HepG2 (cell line): ENCODE measurements around the gene PRKRIP1. TPM values are rescaled to one million over a fixed set of nuclear protein-coding genes. Genes with fewer than 3 reads are reported as not detected.
A peak's percentile ranks its signal among the peaks of the same experiment; 100 is the strongest.

Source experiments
- ATAC-seq: fragments of 200-7000 bp; cut with Tn5 transposase; 3 replicates; pipeline ENCODE4 v1.9.1; 2020; ENCODE audit warnings: mild to moderate bottlenecking, moderate library complexity
- BruUV-seq: library from RNA; stranded (reverse); fragments of 400-500 nt; replicated peaks from 2 replicates; lab custom pipeline; 2021; lab: Mats Ljungman, UMichigan
- CTCF ChIA-PET: fragments of 300-600 bp; formaldehyde crosslinking; extraction: SDS; loops from one replicate; lab custom pipeline; 2021; ENCODE audit warnings: low total read pairs, inconsistent platforms, low intra/inter-chr PET ratio; lab: Yijun Ruan, JAX
- POLR2A ChIA-PET: fragments of 350-600 bp; sonication (Branson Sonifier 250); formaldehyde crosslinking; loops from one replicate; lab custom pipeline; 2020; ENCODE audit warnings: antibody characterized with exemption, inconsistent platforms; lab: Yijun Ruan, JAX
- DNase-seq: peaks from one replicate; pipeline ENCODE4 v3.0.0-alpha.2; 2015; ENCODE audit warnings: low spot score
- FAIRE-seq: peaks from 3 replicates; lab custom pipeline; 2011; peaks lifted over from hg19 to GRCh38; lab: Jason Lieb, UNC
- H2AFZ ChIP-seq: one replicate; pipeline ENCODE4 v1.6.1; 2011; ENCODE audit warnings: low read length, inconsistent platforms
- H3K27ac ChIP-seq: fragments of 300-600 bp; 3 replicates; pipeline ENCODE4 v1.8.0; 2011; ENCODE audit warnings: mixed run types, mild to moderate bottlenecking, mixed read lengths, low read length, inconsistent platforms; ENCODE audit not compliant: insufficient read depth; ENCODE audit errors: extremely low read length
- H3K27me3 ChIP-seq, 2 experiments: fragments of 200-600 bp in 1 of 2; 2 replicates in 1 of 2; 3 replicates in 1 of 2; pipeline versions ENCODE4 v1.6.0 to v1.8.0; 2011; ENCODE audit warnings: low read length in 2 of 2, mild to moderate bottlenecking in 2 of 2, moderate library complexity in 2 of 2, inconsistent platforms in 1 of 2; ENCODE audit not compliant: insufficient read depth in 2 of 2, control insufficient read depth in 1 of 2
- H3K36me3 ChIP-seq, 2 experiments: fragments of 200-600 bp in 1 of 2; replicated peaks in 1 of 2; 2 replicates in 1 of 2; 3 replicates in 1 of 2; pipeline versions ENCODE4 v1.5.1 to v1.8.0; 2011; ENCODE audit warnings: low read length in 2 of 2, inconsistent platforms in 1 of 2; ENCODE audit not compliant: insufficient read depth in 2 of 2, control insufficient read depth in 1 of 2
- H3K4me1 ChIP-seq: 2 replicates; pipeline ENCODE4 v1.5.1; 2012; ENCODE audit warnings: low read length, inconsistent platforms; ENCODE audit not compliant: insufficient read depth
- H3K4me2 ChIP-seq: 2 replicates; pipeline ENCODE4 v1.6.0; 2011; ENCODE audit warnings: low read depth, low read length, inconsistent platforms
- H3K4me3 ChIP-seq, 3 experiments: fragments of 200-600 bp in 1 of 3; sonication (generic), shearing (Covaris generic) in 1 of 3; replicated peaks in 1 of 3; 2 replicates each; pipeline ENCODE4 v1.5.1; 2011 to 2016; ENCODE audit warnings: low read length in 3 of 3, inconsistent platforms in 2 of 3, low read depth in 2 of 3, mild to moderate bottlenecking in 2 of 3, control low read depth in 1 of 3, mixed read lengths in 1 of 3; ENCODE audit not compliant: insufficient read depth in 1 of 3
- H3K79me2 ChIP-seq: one replicate; pipeline ENCODE4 v1.6.1; 2011; ENCODE audit warnings: low read length, inconsistent platforms; ENCODE audit not compliant: insufficient read depth
- H3K9ac ChIP-seq: 2 replicates; pipeline ENCODE4 v1.6.0; 2011; ENCODE audit warnings: mild to moderate bottlenecking, low read depth, low read length, inconsistent platforms; ENCODE audit not compliant: insufficient read depth
- H3K9me3 ChIP-seq: 2 replicates; pipeline ENCODE4 v1.5.1; 2012; ENCODE audit warnings: mild to moderate bottlenecking, low read length
- H4K20me1 ChIP-seq: 2 replicates; pipeline ENCODE4 v1.6.0; 2011; ENCODE audit warnings: inconsistent platforms, mild to moderate bottlenecking, low read length, moderate library complexity; ENCODE audit not compliant: insufficient read depth
- MXI1 ChIP-seq: IDR thresholded peaks from 3 replicates; pipeline ENCODE4 v1.6.1; 2012; ENCODE audit warnings: low read depth, low read length, inconsistent platforms, borderline replicate concordance
- POLR2AphosphoS5 ChIP-seq: IDR thresholded peaks from 2 replicates; pipeline ENCODE4 v1.6.1; 2012; ENCODE audit warnings: low read depth, low read length
- SRSF1 ChIP-seq: fragments of 200-400 bp; formaldehyde crosslinking; optimal IDR thresholded peaks from 2 replicates; pipeline ENCODE3; 2017; ENCODE audit warnings: mild to moderate bottlenecking, low read depth, low read length, moderate library complexity
- TEAD2 ChIP-seq: sonication (generic); formaldehyde crosslinking; IDR thresholded peaks from 2 replicates; pipeline ENCODE4 v1.9.0; 2021; ENCODE audit warnings: missing genetic modification reagents
- ZNF331 ChIP-seq: sonication (generic); formaldehyde crosslinking; IDR thresholded peaks from 2 replicates; pipeline ENCODE4 v1.4.0; 2020; ENCODE audit warnings: missing genetic modification reagents
- ZNF337 ChIP-seq: sonication (generic); formaldehyde crosslinking; IDR thresholded peaks from 2 replicates; pipeline ENCODE4 v1.5.1; 2020; ENCODE audit warnings: missing genetic modification reagents, low read depth, mild to moderate bottlenecking, borderline replicate concordance
- ZSCAN31 ChIP-seq: sonication (generic); formaldehyde crosslinking; IDR thresholded peaks from 2 replicates; pipeline ENCODE4 v1.5.0; 2020; ENCODE audit warnings: low read depth, mild to moderate bottlenecking, missing genetic modification reagents
- WGBS: methylation state at CpG from one replicate; pipeline ENCODE4 v1.1.6; 2017; ENCODE audit warnings: low lambda C conversion rate; 5-methylcytosine and 5-hydroxymethylcytosine counted together
- in situ Hi-C: cut with HindIII; loops from 2 replicates; pipeline ENCODE4 v1.10.0; 2017; ENCODE audit warnings: low pct_unique_long_range_greater_than_20kb; ENCODE audit not compliant: extremely low pct_ligation_motif_present
- intact Hi-C: fragments of 100-400 bp; cut with micrococcal nuclease; formaldehyde crosslinking; loops from one replicate; pipeline ENCODE4 v1.10.0; 2022; ENCODE audit not compliant: unreplicated experiment
- polyA plus RNA-seq, 8 experiments: library from polyadenylated mRNA; depleted of rRNA in 3 of 8; stranded (reverse) in 7 of 8; unstranded in 1 of 8; fragments of >200 nt; fragmentation: Illumina TruSeq in 4 of 8; extraction: Trizol in 4 of 8; gene quantifications; 2 replicates each; pipeline versions ENCODE4 v1.2.1 to v1.2.3, GENCODE V29; 2011 to 2016; ENCODE audit warnings: low read depth in 4 of 8, missing spikeins in 1 of 8, mixed read lengths in 1 of 8; ENCODE audit not compliant: insufficient read depth in 1 of 8
- total RNA-seq, 5 experiments: library from RNA; depleted of rRNA; stranded (reverse); fragments of >200 nt; fragmentation: Illumina TruSeq; extraction: Trizol; gene quantifications; 2 replicates each; pipeline ENCODE4 v1.2.3, GENCODE V29; 2016; ENCODE audit warnings: low read depth in 1 of 5
- TF ChIP-seq, protein P1 (sequence below): sonication (generic); formaldehyde crosslinking; IDR thresholded peaks from 2 replicates; pipeline ENCODE4 v1.5.0; 2020; ENCODE audit warnings: mild to moderate bottlenecking, missing genetic modification reagents
- TF ChIP-seq, protein P2 (sequence below): sonication (generic); formaldehyde crosslinking; IDR thresholded peaks from 2 replicates; pipeline ENCODE4 v1.4.0; 2020; ENCODE audit warnings: missing genetic modification reagents
- TF ChIP-seq, protein P3 (sequence below): sonication (generic); formaldehyde crosslinking; IDR thresholded peaks from 2 replicates; pipeline ENCODE4 v1.5.1; 2020; ENCODE audit warnings: mild to moderate bottlenecking, missing genetic modification reagents, moderate library complexity
- TF ChIP-seq, protein P4 (sequence below): sonication (generic); formaldehyde crosslinking; IDR thresholded peaks from 2 replicates; pipeline ENCODE4 v1.5.0; 2020; ENCODE audit warnings: missing genetic modification reagents, mild to moderate bottlenecking, borderline replicate concordance
- TF ChIP-seq, protein P5 (sequence below): IDR thresholded peaks from 2 replicates; pipeline ENCODE4 v1.6.1; 2016; ENCODE audit warnings: missing genetic modification reagents, missing compliant biosample characterization

Gene PRKRIP1
- total and polyA plus RNA-seq, 2 of the 13 experiments (the other 11 are each of a cell fraction or from before 2014, with no cell fraction given): 13.2 to 16.8 TPM

DNA sequence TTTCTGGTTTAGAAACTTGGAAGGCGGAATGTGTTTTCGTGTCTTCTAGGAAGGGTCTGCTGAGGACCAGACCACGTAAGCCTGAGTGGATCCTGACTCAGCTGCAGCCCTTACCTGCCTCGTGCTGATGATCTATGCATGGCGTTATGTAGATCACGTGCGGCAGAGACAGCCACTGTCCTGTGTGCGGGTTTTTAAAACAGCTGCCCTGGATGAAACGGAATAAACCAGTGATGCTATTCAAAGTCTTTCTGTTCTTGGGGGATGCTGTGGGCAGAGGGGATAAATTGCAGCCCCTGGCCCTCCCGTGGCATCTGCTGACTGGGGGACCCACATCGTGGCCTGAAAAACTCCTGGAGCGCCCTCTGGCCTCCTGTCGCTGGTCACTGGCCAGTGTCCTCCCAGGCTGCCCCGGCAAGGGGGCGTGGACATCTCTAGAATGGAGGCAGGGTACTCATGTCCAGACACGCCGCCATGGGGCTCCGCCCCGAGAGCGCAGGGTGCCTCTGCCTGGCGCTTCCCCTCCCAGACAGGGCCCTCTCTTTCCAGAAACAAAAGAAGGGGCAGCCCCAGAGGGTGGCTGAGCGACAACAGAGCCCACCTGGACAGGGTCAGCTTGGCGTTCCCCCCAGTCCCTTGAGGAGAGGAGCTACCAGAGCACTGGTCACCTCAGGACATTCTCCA lies 55.4 kb downstream of the PRKRIP1 start:
- H3K27me3 ChIP-seq: no peaks in the 10 kb centered on the region
- H3K4me2 ChIP-seq: peak overlapping the region; percentile 91
- peak overlapping the region; percentile 59 for H3K9ac ChIP-seq
- peak; percentile 67 for DNase-seq
- ChIA-PET CTCF (interaction anchor here (1.1 kb wide), 1 partner anchor 39 kb away, joined by 3 read pairs; no protein-coding TSS in a partner anchor), POLR2A (interaction anchor here (0.5 to 1.7 kb wide), 4 partner anchors 8 to 34 kb away, joined by 3 to 5 read pairs (median 4); no protein-coding TSS in a partner anchor)
- H4K20me1 ChIP-seq: no peaks in the 10 kb centered on the region
- H3K9me3 ChIP-seq: no peaks in the 10 kb centered on the region
- WGBS: 67% methylated on average over 7 of the region's 23 CpGs
- H2AFZ ChIP-seq: peak overlapping the region; percentile 29
- H3K27ac ChIP-seq: no peak overlapping the region
- H3K36me3 ChIP-seq: no peaks in the 10 kb centered on the region; a peak in 1 of 5 replicates
- in situ Hi-C loops: no loop called here
- H3K4me1 ChIP-seq: peaks cover 16% of the 10 kb centered on the region
- peak; percentile 66 for FAIRE-seq
- BruUV-seq: no TSS peak
- intact Hi-C loops: loop anchor here (1.0 kb wide), 1 partner anchor 47 kb away; no protein-coding TSS in a partner anchor
- peak overlapping the region in 2 of 3 experiments; percentile 44 to 66; a peak in 5 of 6 replicates for H3K4me3 ChIP-seq
- no peaks in the 10 kb centered on the region for H3K79me2 ChIP-seq
- ATAC-seq: peak; percentile 93
- TF ChIP-seq POLR2AphosphoS5 (peak; percentile 37; the same call in 1 of the 2 replicates), ZNF337 (CRISPR knock-in tag) (no peak), ZSCAN31 (CRISPR knock-in tag) (0 out of 2 replicates have a peak, but pooled peaks have one; percentile 41), TEAD2 (no peak), MXI1 (peak; percentile 57; the same call in 1 of the 3 replicates), ZNF331 (CRISPR knock-in tag) (0 out of 2 replicates have a peak, but pooled peaks have one; percentile 23), SRSF1 (peak; percentile 40)
- TF ChIP-seq, protein P1, sequence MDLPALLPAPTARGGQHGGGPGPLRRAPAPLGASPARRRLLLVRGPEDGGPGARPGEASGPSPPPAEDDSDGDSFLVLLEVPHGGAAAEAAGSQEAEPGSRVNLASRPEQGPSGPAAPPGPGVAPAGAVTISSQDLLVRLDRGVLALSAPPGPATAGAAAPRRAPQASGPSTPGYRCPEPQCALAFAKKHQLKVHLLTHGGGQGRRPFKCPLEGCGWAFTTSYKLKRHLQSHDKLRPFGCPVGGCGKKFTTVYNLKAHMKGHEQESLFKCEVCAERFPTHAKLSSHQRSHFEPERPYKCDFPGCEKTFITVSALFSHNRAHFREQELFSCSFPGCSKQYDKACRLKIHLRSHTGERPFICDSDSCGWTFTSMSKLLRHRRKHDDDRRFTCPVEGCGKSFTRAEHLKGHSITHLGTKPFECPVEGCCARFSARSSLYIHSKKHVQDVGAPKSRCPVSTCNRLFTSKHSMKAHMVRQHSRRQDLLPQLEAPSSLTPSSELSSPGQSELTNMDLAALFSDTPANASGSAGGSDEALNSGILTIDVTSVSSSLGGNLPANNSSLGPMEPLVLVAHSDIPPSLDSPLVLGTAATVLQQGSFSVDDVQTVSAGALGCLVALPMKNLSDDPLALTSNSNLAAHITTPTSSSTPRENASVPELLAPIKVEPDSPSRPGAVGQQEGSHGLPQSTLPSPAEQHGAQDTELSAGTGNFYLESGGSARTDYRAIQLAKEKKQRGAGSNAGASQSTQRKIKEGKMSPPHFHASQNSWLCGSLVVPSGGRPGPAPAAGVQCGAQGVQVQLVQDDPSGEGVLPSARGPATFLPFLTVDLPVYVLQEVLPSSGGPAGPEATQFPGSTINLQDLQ: no peak
- TF ChIP-seq, protein P2, sequence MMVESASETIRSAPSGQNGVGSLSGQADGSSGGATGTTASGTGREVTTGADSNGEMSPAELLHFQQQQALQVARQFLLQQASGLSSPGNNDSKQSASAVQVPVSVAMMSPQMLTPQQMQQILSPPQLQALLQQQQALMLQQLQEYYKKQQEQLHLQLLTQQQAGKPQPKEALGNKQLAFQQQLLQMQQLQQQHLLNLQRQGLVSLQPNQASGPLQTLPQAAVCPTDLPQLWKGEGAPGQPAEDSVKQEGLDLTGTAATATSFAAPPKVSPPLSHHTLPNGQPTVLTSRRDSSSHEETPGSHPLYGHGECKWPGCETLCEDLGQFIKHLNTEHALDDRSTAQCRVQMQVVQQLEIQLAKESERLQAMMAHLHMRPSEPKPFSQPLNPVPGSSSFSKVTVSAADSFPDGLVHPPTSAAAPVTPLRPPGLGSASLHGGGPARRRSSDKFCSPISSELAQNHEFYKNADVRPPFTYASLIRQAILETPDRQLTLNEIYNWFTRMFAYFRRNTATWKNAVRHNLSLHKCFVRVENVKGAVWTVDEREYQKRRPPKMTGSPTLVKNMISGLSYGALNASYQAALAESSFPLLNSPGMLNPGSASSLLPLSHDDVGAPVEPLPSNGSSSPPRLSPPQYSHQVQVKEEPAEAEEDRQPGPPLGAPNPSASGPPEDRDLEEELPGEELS (CRISPR knock-in tag): no peak
- TF ChIP-seq, protein P3, sequence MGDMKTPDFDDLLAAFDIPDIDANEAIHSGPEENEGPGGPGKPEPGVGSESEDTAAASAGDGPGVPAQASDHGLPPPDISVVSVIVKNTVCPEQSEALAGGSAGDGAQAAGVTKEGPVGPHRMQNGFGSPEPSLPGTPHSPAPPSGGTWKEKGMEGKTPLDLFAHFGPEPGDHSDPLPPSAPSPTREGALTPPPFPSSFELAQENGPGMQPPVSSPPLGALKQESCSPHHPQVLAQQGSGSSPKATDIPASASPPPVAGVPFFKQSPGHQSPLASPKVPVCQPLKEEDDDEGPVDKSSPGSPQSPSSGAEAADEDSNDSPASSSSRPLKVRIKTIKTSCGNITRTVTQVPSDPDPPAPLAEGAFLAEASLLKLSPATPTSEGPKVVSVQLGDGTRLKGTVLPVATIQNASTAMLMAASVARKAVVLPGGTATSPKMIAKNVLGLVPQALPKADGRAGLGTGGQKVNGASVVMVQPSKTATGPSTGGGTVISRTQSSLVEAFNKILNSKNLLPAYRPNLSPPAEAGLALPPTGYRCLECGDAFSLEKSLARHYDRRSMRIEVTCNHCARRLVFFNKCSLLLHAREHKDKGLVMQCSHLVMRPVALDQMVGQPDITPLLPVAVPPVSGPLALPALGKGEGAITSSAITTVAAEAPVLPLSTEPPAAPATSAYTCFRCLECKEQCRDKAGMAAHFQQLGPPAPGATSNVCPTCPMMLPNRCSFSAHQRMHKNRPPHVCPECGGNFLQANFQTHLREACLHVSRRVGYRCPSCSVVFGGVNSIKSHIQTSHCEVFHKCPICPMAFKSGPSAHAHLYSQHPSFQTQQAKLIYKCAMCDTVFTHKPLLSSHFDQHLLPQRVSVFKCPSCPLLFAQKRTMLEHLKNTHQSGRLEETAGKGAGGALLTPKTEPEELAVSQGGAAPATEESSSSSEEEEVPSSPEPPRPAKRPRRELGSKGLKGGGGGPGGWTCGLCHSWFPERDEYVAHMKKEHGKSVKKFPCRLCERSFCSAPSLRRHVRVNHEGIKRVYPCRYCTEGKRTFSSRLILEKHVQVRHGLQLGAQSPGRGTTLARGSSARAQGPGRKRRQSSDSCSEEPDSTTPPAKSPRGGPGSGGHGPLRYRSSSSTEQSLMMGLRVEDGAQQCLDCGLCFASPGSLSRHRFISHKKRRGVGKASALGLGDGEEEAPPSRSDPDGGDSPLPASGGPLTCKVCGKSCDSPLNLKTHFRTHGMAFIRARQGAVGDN: peak; percentile 89
- TF ChIP-seq, protein P4, sequence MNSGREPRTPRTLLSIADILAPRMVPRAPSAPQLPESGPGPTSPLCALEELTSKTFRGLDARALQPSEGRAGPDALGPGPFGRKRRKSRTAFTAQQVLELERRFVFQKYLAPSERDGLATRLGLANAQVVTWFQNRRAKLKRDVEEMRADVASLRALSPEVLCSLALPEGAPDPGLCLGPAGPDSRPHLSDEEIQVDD: no peak
- TF ChIP-seq, protein P5, sequence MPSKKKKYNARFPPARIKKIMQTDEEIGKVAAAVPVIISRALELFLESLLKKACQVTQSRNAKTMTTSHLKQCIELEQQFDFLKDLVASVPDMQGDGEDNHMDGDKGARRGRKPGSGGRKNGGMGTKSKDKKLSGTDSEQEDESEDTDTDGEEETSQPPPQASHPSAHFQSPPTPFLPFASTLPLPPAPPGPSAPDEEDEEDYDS (CRISPR knock-in tag): peak; percentile 39; the same call in 1 of the 2 replicates
